NCI-H146 (cell line): ENCODE data around the gene TSPAN31.
"Not testable (repeated sequence)": the region's sequence is repeated elsewhere in the genome, so short reads cannot be mapped to it uniquely, and the experiment has no call there.

ENCODE experiments used
- DNase-seq: peaks from one replicate; lab custom pipeline; 2025; lab: John Stamatoyannopoulos, UW

The TSPAN31 gene, protein sequence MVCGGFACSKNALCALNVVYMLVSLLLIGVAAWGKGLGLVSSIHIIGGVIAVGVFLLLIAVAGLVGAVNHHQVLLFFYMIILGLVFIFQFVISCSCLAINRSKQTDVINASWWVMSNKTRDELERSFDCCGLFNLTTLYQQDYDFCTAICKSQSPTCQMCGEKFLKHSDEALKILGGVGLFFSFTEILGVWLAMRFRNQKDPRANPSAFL

DNA sequence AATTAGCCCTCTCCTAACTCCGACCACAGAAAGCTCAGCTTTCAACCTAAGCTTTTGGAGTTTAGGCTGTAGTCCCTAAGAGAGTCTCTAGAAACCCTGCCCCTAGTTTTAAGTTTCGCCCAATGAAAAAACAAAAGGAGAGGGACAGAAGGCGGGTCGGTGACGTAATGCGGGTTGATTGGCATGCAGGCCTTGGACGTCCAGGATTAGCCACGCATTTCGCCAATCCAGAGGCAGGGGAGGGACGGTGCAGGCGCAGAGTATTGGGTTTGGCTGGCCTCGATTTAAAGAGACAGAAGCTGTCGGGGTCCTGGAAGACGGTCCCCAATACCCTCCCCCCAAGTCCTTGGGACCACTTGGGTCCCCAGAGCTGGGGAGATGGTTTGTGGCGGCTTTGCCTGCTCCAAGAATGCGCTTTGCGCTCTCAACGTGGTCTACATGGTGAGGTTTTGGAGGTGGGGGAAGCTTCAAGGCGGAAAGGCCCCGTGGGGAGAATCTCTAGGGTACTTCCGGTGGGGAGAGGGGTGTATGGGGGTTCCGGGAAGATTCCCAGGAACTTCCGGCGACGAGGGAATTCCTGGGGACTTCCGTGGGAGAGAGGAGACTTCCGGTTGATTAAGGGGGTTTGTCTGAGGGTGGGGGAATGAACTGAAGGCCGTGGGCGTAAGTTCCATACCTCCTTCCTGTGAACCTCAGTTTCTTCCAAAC, at the start of gene TSPAN31:
Gene TSPAN31, plus strand, starts transcription at position 263 of the 708 bp plus-strand sequence. Its CDS starts 116 bp downstream, at position 379.
- DNase-seq = peak; percentile 97

DNA sequence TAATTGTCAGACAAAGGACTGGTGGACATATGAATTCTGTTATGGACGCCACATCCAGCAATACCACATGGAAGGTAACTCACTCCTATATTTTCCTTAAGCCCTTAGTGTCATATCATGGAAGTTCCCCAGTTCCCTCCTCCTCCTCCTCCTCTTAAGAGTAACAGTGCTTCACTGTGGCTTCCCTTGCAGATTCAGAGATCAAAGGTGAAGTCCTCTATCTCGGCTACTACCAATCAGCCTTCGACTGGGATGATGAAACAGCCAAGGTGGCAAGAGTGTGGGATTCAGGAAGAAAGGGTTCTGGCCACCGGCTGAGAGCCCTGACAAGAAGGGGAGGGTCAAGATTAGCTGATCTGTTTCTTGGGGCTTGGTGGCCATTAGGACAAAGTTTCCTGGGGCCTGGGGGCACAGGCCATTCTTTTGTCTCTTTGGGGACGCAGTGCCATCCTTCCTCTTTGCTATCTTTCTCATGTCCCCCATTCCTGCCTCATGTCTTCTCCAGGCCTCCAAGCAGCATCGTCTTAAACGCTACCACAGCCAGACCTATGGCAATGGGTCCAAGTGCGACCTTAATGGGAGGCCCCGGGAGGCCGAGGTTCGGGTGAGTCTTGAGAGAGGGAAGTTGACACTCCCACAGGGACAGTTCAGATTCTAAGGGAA, 48.9 kb upstream of the TSPAN31 start:
- DNase-seq = no peak

DNA sequence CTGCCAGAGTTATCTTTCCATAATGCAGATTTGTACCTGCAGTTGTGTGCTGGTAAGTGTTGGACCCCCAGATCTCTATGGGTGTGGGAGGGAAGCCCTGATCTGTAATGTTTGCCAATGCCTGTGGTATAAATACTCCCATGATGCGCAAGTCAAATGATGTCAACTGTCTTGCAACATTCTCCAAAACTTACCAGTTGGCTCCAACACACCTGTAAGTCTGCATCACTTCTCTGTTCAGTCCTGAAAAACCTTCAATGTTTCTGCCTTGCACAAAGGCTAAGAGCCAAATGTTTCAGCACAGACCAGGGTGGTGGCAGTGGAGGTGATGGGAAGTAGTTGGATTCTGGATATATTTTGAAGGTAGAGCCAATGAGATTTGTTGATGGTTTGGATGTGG, 47.8 kb upstream of the TSPAN31 start:
- no peak for DNase-seq

DNA sequence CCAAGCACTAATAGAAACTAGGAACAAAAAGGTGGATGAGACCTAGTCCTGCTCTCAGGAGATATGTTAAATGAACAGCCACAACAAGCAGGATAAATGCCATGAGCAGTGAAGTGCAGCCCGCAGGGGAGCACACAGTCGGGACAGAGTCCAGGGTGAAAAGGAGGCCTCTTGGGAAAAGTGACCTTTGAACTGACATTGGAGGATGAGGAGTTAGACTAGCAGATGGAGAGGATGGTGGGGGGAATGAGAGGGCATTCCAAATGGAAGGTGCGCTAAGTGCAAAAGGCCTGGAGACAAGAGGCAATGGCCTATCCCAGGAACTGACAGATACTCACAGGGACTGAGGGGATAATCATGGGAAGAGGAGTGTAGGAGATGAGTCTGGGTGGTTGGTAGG, 46.4 kb upstream of the TSPAN31 start:
- no peak for DNase-seq

DNA sequence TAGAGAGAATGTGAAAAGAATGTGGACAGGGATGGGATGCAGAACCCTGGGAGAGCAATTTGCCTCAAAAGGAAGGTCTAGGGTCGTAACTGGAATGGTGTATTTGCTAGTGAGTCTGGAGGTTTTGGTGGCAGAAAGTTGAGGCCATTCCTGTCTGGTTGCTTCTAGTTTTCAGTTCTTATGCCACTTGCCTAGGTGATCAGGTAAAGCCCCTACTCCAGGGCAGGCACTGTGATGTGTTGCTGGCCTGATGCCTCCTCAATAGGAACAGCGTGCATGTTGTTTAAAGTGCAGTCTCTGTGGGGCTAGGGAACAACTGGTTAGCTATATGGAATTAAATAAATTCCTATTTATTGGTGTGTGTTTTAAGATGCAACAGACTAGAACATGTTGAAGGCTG, 44.5 kb upstream of the TSPAN31 start:
- DNase-seq = no peak

DNA sequence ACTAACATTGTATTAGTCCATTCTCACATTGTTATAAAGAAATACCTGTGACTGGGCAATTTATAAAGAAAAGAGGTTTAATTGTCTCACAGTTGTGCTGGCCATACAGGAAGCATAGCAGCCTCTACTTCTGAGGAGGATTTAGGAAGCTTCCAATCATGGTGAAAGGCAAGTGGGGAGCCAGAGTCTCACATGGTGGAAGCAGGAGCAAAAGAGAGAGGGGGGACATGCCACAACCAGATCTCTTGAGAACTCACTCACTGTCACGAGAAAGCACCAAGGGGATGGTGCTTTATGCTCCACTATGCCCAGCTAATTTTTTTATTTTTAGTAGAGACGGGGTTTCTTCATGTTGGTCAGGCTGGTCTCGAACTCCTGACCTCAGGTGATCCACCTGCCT, 37.6 kb upstream of the TSPAN31 start:
- DNase-seq = no peak

DNA sequence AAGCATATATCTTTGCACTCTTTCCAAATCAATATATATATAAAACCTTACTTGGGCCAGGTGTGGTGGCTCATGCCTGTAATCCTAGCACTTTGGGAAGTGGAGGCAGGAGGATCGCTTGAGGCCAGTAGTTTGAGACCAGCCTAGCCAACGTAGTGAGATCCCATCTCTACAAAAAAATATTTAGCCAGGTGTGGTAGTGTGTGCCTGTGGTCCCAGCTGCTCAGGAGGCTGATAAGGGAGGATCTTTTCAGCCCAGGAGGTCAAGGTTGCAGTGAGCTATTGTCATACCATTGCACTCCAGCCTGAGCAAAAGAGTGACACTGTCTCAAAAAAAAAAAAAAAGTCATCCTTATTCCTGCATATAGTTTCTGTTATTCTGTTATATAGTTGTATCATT, 36.5 kb upstream of the TSPAN31 start:
- DNase-seq = no peak

DNA sequence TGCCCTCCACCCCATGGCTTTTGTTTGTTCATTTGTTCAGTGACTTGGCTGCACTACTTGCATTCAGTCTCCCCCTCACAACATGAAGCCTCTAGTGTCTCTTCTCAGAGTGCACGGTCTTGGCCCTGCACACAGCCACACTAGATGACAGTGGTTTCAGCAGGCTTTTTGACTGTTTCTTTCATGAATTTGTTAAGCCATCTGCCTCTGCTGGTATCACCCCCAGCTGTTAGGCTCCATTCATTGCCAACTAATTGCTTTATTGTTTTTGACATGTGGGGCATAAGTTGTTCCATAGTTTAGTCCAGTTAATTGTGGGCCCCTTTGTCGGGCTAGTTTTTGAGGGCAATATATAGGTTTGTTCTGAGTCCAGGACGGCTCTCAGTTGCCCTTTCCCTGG, 32.1 kb upstream of the TSPAN31 start:
- no peak for DNase-seq

DNA sequence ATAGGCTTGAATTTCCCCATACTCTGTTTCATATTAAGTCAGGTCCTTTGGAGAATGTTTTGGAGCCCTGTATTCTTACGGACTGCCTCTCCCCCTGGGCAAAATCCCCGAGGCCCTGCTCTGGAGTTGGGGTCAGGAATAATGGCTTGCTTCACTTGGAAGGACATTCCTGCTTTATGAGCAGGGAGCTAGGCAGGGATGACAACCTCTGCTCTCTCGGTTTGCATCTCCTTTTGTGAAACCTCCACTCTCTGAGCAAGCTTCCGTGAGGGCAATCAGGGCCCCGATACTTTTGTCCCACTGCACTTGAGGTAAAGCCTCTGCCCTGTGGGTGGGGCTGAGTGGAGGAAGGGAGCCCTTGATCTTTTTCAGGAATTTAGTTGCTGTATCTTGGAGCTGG, 31.6 kb upstream of the TSPAN31 start:
- no peak for DNase-seq

DNA sequence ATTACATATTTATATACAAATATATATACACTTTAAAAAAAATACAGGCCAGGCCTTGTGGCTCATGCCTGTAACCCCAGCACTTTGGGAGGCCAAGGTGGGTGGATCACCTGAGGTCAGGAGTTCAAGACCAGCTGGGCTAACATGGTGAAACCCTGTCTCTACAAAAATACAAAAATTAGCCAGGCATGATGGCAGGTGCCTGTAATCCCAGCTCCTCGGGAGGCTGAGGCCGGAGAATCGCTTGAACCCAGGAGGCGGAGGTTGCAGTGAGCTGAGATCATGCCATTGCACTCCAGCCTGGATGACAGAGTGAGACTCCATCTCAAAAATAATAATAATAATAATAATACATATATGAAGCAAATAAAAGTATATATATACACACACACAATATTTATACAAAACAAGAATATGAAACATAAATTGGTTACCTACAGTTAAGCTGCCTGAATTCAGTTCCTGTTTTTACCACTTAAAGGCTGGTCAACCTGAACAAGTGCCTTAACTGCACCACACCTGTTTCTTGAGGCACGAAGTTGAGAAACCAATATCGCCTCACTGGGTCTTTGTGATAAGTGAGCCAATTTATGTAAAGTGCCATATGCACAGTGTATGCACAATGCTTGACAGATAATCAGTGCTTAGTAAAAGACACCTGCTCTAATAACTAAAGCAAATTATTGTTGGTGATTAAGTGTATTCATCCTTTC, 29.6 kb upstream of the TSPAN31 start:
- not testable (repeated sequence) for DNase-seq

DNA sequence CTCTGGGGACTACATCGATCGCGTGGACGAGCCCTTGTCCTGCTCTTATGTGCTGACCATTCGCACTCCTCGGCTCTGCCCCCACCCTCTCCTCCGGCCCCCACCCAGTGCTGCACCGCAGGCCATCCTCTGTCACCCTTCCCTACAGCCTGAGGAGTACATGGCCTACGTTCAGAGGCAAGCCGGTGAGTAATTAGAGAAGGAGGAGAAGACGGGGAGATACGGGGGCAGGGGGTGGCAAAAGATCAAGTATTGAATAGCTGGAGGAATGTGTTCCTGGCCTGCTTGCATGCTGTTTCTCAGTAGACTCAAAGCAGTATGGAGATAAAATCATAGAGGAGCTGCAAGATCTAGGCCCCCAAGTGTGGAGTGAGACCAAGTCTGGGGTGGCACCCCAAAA, 29.1 kb upstream of the TSPAN31 start:
- no peak for DNase-seq

DNA sequence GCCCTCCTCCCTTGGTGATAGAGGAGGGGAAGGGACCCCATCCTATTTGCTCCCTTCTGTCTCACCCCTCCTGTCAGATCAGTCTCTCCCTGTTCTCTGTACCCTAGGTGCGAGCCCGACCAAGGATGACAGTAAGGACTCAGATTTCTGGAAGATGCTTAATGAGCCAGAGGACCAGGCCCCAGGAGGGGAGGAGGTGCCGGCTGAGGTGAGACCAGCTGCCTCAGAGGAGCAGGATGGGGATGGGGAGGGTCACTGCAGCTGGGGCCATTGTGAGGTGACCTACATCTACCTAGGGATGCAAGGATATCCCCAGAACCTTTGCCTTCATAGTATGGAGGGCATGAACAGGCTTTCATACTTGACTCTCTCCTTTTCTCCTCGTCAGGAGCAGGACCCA, 28.5 kb upstream of the TSPAN31 start:
- DNase-seq = no peak

DNA sequence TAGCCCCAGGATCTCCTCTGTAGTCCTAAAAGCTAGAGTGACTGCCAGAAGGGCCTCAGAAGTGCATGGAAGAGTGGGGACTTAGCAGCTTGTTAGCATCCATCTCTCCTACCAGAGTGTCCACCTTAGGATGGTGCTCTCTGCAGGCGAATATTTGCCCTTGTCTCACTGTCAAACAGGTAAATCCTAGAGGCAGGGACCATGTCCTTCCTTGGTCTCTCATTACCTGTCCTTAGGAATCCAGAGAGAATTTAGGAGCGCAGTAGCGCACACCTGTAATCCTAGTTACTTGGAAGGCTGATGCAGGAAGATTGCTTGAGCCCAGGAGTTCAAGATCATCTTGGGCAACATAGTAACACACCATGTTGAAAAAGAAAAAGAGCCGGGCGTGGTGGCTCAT, 27.7 kb upstream of the TSPAN31 start:
- DNase-seq = no peak

DNA sequence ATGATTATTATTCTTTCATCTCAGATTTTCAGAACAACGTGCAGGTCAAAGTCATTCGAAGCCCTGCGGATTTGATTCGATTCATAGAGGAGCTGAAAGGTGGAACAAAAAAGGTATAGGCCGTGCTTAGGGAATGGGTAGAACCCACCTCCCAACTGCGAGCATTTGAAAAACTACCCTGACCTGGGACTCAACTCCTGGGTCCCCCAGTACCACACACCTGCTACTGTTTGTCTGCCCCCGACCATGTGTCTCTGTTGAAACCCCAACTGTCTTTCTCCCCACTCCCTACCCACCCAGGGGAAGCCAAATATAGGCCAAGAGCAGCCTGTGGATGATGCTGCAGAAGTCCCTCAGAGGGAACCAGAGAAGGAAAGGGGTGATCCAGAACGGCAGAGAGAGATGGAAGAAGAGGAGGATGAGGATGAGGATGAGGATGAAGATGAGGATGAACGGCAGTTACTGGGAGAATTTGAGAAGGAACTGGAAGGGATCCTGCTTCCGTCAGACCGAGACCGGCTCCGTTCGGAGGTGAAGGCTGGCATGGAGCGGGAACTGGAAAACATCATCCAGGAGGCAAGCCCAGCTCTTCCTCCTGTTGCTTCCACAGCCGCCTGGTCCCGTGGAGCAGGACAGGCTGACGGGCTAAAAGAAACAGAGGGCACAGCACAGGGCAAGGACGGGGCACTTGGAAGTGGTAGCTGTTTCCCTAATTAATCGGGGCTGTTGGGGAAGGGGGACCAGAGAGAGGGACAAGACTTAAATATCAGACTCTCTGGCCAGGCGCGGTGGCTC, 26.8 kb upstream of the TSPAN31 start:
- no peak for DNase-seq

DNA sequence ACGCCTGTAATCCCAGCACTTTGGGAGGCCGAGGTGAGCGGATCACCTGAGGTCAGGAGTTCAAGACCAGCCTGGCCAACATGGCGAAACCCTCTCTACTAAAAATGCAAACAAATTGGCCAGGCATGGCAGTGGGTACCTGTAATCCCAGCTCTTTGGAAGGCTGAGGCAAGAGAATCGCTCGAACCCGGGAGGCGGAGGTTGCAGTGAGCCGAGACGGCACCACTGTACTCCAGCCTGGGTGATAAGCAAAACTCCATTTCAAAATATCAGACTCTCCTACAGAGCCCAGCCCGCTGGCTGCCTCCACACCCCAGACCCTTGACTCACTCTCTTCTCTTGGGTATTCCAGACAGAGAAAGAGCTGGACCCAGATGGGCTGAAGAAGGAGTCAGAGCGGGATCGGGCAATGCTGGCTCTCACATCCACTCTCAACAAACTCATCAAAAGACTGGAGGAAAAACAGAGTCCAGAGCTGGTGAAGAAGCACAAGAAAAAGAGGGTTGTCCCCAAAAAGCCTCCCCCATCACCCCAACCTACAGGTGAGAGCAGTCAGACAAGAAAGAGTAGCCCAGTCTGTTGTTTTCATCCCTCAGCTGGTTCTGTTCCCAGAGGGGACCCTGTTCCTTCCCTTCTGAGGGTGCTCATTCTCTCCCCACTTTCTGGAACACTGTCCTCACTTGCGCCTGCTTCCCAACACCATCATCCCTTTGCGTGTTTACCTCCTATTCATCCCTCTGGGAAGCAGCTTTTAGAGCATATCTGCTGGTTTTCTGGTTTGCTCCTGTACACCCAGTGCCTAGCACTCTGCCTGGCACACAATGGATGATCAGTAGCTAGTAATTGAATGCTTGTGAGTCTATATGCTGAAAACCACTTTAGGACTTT, 26.0 kb upstream of the TSPAN31 start:
- no peak for DNase-seq

DNA sequence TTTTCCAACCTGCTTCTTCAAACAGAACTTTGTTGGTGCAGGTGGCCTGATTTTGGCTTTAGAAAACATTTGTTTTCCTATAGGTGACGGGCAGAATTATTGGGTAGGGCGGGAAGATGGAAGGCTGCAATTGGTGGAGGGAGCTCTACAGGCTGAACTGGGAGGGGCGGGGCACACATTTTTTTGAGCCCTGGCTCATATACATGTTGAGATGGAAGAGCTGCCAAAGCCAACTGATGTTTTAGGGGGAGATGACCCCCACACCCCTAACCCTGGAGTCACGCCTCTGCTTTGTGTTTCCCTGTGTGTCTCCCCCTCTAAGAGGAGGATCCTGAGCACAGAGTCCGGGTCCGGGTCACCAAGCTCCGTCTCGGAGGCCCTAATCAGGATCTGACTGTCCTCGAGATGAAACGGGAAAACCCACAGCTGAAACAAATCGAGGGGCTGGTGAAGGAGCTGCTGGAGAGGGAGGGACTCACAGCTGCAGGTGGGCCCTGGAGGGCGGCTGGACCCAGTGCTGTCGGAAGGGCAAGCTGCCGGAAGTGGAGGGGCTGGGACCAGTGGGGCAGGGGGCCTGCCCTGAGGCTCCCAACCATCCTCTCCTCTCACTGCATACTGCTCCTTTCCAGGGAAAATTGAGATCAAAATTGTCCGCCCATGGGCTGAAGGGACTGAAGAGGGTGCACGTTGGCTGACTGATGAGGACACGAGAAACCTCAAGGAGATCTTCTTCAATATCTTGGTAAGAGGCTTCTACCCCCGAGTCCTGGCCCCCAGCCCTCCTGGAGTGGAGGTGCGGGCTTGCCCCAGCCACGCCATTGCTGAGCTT, 24.8 kb upstream of the TSPAN31 start:
- DNase-seq = no peak

DNA sequence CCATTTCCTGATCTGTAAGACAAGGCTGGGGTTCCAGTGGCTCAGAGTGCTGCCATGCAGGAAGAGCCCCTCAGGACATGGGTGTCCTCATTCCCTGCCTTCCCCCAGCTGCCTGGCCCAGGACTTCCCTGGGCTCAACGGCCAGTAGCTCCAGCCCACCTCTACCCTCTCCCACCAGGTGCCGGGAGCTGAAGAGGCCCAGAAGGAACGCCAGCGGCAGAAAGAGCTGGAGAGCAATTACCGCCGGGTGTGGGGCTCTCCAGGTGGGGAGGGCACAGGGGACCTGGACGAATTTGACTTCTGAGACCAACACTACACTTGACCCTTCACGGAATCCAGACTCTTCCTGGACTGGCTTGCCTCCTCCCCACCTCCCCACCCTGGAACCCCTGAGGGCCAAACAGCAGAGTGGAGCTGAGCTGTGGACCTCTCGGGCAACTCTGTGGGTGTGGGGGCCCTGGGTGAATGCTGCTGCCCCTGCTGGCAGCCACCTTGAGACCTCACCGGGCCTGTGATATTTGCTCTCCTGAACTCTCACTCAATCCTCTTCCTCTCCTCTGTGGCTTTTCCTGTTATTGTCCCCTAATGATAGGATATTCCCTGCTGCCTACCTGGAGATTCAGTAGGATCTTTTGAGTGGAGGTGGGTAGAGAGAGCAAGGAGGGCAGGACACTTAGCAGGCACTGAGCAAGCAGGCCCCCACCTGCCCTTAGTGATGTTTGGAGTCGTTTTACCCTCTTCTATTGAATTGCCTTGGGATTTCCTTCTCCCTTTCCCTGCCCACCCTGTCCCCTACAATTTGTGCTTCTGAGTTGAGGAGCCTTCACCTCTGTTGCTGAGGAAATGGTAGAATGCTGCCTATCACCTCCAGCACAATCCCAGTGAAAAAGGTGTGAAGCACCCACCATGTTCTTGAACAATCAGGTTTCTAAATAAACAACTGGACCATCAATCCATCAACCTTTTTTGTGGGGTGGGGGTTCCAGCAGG, 23.9 kb upstream of the TSPAN31 start:
- no peak for DNase-seq

DNA sequence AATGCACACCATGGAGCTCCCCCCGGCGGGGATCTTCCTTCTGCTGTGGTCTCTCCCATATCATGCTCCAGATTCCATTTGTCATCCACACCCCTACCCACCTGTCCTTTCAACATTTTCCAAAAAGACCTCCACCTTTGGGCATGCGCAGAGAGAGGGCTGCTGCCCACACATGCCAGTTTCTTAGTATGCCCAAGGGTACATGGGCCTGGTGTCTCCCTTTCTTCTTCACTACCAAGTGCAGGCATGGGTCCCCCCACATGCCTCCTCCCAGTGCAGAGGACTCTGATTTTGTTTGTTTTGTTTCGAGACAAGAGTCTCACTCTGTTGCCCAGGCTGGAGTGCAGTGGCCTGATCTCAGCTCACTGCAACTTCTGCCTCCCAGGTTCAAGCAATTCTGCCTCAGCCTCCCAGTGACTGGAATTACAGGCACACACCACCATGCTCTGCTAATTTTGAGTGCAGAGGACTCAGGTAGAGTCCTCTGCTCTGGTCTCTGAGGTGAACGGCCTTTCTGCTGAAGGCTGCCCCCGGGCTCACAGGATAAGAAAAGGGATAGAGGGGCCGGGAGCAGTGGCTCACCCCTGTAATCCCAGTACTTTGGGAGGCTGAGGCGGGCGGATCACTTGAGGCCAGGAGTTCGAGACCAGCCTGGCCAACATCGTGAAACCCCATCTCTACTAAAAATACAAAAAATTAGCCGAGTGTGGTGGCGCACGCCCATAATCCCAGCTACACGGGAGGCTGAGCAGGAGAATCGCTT, 22.8 kb upstream of the TSPAN31 start:
- DNase-seq = not testable (repeated sequence)
